ENCODE measurements around the gene ELMO1.

The ELMO1 gene

DNA sequence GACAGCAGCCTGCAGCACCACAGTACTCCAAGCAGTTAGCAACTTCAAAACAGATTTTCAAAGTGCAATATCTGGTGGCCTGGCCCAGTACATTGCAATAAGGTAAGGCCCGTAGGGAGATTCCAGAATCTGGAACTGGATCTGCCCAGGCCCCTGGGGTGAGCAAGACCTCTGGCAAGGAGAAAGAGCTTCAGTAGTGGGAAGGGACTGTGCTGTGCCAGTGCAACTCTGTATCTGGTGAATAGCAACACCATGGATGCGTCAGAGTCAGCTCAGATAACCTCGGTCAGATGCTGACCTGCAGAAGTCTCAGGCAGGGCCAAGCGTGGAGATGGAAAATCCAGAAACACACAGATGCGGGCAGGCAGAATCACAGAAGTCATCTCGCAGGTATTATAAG, 30.3 kb downstream of the ELMO1 start:
- H3K27me3 ChIP-seq (ENCODE audit: control insufficient read depth, insufficient read depth, low read length): no peaks in the 10 kb centered on the region
- H3K9me3 ChIP-seq (ENCODE audit: control insufficient read depth, insufficient read depth, low read length): no peaks in the 10 kb centered on the region
- H3K9ac ChIP-seq (ENCODE audit: low read depth, low read length): no peak overlapping the region
- H3K36me3 ChIP-seq (ENCODE audit: control insufficient read depth, insufficient read depth, low read length): no peaks in the 10 kb centered on the region
- H3K4me1 ChIP-seq (ENCODE audit: control insufficient read depth, insufficient read depth, low read length): no peaks in the 10 kb centered on the region; the same call in 1 of the 2 replicates
- H3K27ac ChIP-seq (ENCODE audit: low read depth, low read length): no peak overlapping the region
- H3K4me3 ChIP-seq (ENCODE audit: low read depth, low read length): no peak overlapping the region

- Histone ChIP-seq H3K27ac (ENCODE audit: low read depth, low read length) (no peak overlapping the region), H3K4me3 (ENCODE audit: low read depth, low read length) (no peak overlapping the region)
Observed at GRCh38 chr7:37417107-37417474, 31.6 kb downstream of the ELMO1 start.

DNA sequence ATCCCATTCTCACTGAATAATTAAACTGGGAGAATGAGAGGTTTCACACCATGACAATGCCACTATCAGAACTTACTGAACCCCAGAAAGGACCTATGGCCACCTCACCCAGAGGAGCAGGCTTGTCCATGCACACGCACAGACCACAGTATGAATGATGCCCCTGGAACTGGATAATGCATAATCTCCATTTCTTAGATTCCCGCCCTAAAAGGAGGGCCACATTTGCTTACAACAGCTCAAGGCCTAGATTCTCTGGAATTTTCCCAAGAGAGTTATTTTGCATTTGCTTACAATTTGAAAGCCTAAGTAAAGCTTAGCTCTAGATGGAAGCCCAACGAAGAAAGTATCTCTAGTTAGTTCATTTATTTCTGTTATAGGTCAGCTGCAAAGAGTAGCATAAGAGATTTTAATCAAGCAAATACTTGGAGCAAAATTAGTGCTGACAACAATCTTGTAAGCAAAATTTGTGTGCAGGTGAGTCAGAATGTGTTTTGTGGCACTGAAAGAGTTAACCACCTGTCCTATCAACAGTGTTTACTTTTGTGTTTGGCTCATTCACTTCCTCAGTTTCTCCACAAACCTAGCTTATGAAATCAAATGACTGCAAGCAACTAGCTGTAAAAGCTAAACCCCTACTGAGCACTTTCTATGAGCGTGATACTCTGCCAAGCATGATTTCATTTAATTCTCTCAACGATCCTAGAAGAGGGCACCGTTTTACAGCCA, 32.1 kb downstream of the ELMO1 start:
- no peak overlapping the region for H3K9ac ChIP-seq (ENCODE audit: low read depth, low read length)
- no peaks in the 10 kb centered on the region for H3K36me3 ChIP-seq (ENCODE audit: control insufficient read depth, insufficient read depth, low read length)
- H3K27ac ChIP-seq (ENCODE audit: low read depth, low read length): no peak overlapping the region
- no peaks in the 10 kb centered on the region; the same call in 1 of the 2 replicates for H3K4me1 ChIP-seq (ENCODE audit: control insufficient read depth, insufficient read depth, low read length)
- H3K4me3 ChIP-seq (ENCODE audit: low read depth, low read length): no peak overlapping the region
- no peaks in the 10 kb centered on the region for H3K9me3 ChIP-seq (ENCODE audit: control insufficient read depth, insufficient read depth, low read length)
- H3K27me3 ChIP-seq (ENCODE audit: control insufficient read depth, insufficient read depth, low read length): no peaks in the 10 kb centered on the region

More at GRCh38 chr7:37417107-37417474, 31.6 kb downstream of the ELMO1 start:
- Histone ChIP-seq H3K36me3 (ENCODE audit: control insufficient read depth, insufficient read depth, low read length) (no peaks in the 10 kb centered on the region), H3K4me1 (ENCODE audit: control insufficient read depth, insufficient read depth, low read length) (no peaks in the 10 kb centered on the region; the same call in 1 of the 2 replicates), H3K27me3 (ENCODE audit: control insufficient read depth, insufficient read depth, low read length) (no peaks in the 10 kb centered on the region), H3K9ac (ENCODE audit: low read depth, low read length) (no peak overlapping the region), H3K9me3 (ENCODE audit: control insufficient read depth, insufficient read depth, low read length) (no peaks in the 10 kb centered on the region)

DNA sequence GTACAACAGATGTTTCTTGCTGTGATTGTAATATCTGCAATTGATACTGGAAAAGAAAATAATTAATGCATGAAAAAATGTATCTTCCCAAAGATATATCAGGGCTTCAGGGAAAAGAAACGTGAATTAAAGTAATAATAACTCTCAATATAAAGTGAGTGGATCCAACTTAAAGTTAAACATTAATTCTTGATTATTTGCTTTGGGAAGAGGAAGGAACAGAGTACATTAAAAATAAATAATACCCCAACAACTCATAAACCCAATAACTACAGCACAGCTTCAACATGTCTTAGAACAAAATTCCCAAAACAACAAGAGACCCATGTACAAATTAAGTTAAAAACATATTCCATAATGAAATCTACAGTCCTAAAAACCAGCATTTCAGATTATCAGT, 33.0 kb downstream of the ELMO1 start:
- Histone ChIP-seq H3K9ac (ENCODE audit: low read depth, low read length) (no peak overlapping the region), H3K9me3 (ENCODE audit: control insufficient read depth, insufficient read depth, low read length) (no peaks in the 10 kb centered on the region), H3K4me1 (ENCODE audit: control insufficient read depth, insufficient read depth, low read length) (no peaks in the 10 kb centered on the region; the same call in 1 of the 2 replicates), H3K36me3 (ENCODE audit: control insufficient read depth, insufficient read depth, low read length) (no peaks in the 10 kb centered on the region), H3K27ac (ENCODE audit: low read depth, low read length) (no peak overlapping the region), H3K27me3 (ENCODE audit: control insufficient read depth, insufficient read depth, low read length) (no peaks in the 10 kb centered on the region), H3K4me3 (ENCODE audit: low read depth, low read length) (no peak overlapping the region)

DNA sequence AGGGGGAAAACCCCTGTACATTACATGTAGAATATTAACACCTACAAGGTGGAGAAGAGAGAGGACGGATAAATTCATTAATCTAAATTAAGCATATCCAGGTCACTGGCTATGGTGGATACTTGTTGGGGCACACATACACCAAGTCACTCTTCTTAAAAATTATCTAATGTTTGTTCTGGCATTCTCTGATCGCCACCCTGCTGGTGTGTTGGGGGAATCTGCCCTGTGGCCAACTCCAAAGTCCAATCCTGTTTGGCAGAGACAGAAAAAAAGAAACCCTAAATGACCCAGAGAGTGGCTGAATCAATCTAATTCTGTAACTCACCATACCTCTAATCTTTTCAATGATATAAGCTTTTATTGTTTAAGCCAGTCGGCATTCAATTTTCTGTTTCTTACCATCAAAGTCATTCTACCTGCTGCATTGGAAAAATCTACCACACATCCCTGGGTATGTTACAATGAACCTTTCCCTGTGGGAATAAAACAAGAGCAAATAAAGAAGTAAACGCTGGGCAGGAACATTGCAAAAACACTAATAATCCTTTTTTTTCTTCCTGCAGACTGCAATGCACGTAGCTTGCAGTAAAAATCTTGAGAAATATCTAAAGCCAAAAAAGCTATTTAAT, 34.2 kb downstream of the ELMO1 start:
- Histone ChIP-seq H3K27ac (ENCODE audit: low read depth, low read length) (no peak overlapping the region), H3K9me3 (ENCODE audit: control insufficient read depth, insufficient read depth, low read length) (no peaks in the 10 kb centered on the region), H3K4me3 (ENCODE audit: low read depth, low read length) (no peak overlapping the region), H3K4me1 (ENCODE audit: control insufficient read depth, insufficient read depth, low read length) (peaks cover 4% of the 10 kb centered on the region; the same call in 1 of the 2 replicates), H3K27me3 (ENCODE audit: control insufficient read depth, insufficient read depth, low read length) (no peaks in the 10 kb centered on the region), H3K9ac (ENCODE audit: low read depth, low read length) (no peak overlapping the region), H3K36me3 (ENCODE audit: control insufficient read depth, insufficient read depth, low read length) (no peaks in the 10 kb centered on the region)

GRCh38 chr7:37411444-37412034, 37.1 kb downstream of the ELMO1 start:
- Histone ChIP-seq H3K4me1 (ENCODE audit: control insufficient read depth, insufficient read depth, low read length) (peaks cover 4% of the 10 kb centered on the region; the same call in 1 of the 2 replicates), H3K36me3 (ENCODE audit: control insufficient read depth, insufficient read depth, low read length) (no peaks in the 10 kb centered on the region), H3K9me3 (ENCODE audit: control insufficient read depth, insufficient read depth, low read length) (no peaks in the 10 kb centered on the region), H3K9ac (ENCODE audit: low read depth, low read length) (no peak overlapping the region), H3K27ac (ENCODE audit: low read depth, low read length) (no peak overlapping the region), H3K27me3 (ENCODE audit: control insufficient read depth, insufficient read depth, low read length) (no peaks in the 10 kb centered on the region), H3K4me3 (ENCODE audit: low read depth, low read length) (no peak overlapping the region)

DNA sequence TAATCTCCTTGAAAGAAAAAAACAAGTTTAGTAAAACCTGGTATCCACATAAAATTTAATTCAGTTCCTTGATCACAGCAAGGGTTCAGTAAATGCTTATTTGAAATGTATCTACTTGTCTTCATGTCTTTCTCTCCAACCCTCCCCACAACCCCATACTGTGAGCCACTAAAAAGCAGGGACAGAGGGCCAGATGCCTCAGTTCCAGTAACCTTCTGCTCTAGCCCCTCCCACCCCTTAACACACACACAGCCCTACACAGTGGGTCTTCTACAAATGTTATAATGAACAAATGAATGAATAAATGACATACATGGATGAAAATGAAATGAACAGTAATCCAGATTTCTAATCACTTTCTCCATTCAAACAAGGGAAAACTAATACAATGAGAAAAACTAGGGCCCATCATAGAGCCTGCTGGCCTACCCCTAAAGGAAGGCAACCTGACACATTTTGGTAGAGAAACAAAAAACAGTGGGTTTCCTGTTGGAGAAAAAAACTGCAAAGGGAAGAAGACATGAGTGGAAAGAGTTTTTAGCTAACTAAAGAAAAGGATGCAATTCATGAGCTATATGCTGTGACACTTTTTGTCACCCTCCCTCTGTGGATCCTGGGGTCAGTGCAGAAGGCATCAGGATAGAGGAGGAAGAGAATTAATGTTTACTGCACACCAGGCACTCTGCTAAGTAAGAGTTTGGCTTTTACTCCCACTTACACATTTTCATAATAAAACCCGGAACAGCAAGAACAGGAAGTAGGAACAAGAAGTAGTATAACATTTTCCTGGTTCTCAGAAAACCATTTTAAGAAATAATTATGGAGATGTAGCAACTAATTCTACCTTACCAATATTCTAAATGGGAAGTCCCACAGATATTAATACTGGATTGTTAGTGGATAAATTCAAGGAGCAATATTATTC, 38.1 kb downstream of the ELMO1 start:
- H3K27ac ChIP-seq (ENCODE audit: low read depth, low read length): no peak overlapping the region
- H3K4me3 ChIP-seq (ENCODE audit: low read depth, low read length): no peak overlapping the region
- 0 out of 2 replicates have a peak, but pooled peaks cover 4% of the 10 kb centered on the region for H3K4me1 ChIP-seq (ENCODE audit: control insufficient read depth, insufficient read depth, low read length)
- no peaks in the 10 kb centered on the region for H3K36me3 ChIP-seq (ENCODE audit: control insufficient read depth, insufficient read depth, low read length)
- no peak overlapping the region for H3K9ac ChIP-seq (ENCODE audit: low read depth, low read length)
- no peaks in the 10 kb centered on the region for H3K9me3 ChIP-seq (ENCODE audit: control insufficient read depth, insufficient read depth, low read length)
- H3K27me3 ChIP-seq (ENCODE audit: control insufficient read depth, insufficient read depth, low read length): no peaks in the 10 kb centered on the region

DNA sequence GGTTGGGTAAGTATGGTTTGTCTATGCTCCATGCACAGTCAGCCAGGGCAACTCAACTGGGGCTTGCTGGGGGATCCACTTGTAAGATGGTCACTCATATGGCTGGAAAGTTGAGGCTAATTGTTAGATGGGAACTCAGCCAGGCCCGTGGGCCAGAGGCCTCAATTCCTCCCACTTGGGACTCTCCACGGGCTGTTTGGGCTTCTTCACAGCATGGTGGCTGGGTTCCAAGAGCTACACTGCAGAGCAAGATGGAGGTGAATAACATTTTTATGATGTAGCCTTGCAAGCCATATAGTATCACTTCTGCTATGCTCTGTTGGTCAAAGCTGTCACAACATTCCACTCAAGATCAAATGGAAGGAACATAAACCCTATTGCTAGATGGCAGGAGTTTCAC, 39.2 kb downstream of the ELMO1 start:
- Histone ChIP-seq H3K4me1 (ENCODE audit: control insufficient read depth, insufficient read depth, low read length) (0 out of 2 replicates have a peak, but pooled peaks cover 4% of the 10 kb centered on the region), H3K4me3 (ENCODE audit: low read depth, low read length) (no peak overlapping the region), H3K27me3 (ENCODE audit: control insufficient read depth, insufficient read depth, low read length) (no peaks in the 10 kb centered on the region), H3K9ac (ENCODE audit: low read depth, low read length) (no peak overlapping the region), H3K9me3 (ENCODE audit: control insufficient read depth, insufficient read depth, low read length) (no peaks in the 10 kb centered on the region), H3K36me3 (ENCODE audit: control insufficient read depth, insufficient read depth, low read length) (no peaks in the 10 kb centered on the region), H3K27ac (ENCODE audit: low read depth, low read length) (no peak overlapping the region)

DNA sequence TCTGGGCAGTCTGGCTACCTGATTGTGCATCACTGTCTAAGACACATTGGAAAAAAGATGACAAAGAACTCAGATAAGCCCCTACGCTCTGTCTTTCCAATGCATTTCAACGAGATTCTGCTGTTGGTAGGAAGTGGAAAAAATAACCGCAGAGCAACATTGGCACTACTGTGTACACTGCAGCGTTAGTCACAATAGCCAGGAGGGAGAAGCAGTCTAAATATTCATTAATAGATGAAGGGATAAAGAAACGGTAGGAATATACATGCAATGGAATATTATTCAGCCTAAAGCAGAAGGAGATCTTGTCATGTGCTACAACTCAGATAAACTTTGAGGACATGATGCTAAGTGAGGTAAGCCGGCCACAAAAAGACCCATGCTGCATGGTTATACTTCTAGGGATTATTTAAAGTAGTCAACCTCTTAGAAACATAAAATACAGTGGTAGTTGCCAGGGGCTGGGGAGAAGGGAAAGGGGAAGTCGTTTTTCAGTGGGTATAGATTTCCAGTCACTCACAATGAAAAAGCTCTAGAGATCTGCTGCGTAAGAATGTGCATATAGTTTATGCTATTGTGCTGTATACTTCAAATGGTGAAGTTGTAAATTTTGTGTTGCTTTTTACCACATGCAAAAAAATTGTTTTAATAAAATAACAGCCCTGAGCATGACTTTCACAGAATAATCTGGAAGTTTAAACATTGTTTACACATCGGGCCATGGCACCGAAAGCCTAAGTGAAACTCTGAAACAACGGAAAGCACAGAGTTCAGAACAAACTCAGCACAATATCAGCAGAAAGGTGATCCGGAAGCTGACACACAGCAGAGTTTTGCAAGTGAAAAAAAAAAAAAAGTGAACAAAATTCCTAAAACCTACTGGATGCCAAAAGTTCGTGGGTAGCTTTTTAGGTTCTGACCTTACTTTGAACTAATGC, 40.1 kb downstream of the ELMO1 start:
- Histone ChIP-seq H3K4me3 (ENCODE audit: low read depth, low read length) (no peak overlapping the region), H3K36me3 (ENCODE audit: control insufficient read depth, insufficient read depth, low read length) (no peaks in the 10 kb centered on the region), H3K27ac (ENCODE audit: low read depth, low read length) (no peak overlapping the region), H3K9ac (ENCODE audit: low read depth, low read length) (no peak overlapping the region), H3K27me3 (ENCODE audit: control insufficient read depth, insufficient read depth, low read length) (no peaks in the 10 kb centered on the region), H3K9me3 (ENCODE audit: control insufficient read depth, insufficient read depth, low read length) (no peaks in the 10 kb centered on the region), H3K4me1 (ENCODE audit: control insufficient read depth, insufficient read depth, low read length) (0 out of 2 replicates have a peak, but pooled peaks cover 4% of the 10 kb centered on the region)

Data from HUES48 (cell line).